GM18499 (cell line): ENCODE results near the gene RNF213.
"Not testable (repeated sequence)": the region's sequence is repeated elsewhere in the genome, so short reads cannot be mapped to it uniquely, and the experiment has no call there.

ENCODE experiments used
- ATAC-seq: cut with Tn5 transposase; IDR thresholded peaks from one replicate; pipeline ENCODE4 v1.9.1; 2021; ENCODE audit warnings: moderate number of reproducible peaks; ENCODE audit not compliant: insufficient read depth, unreplicated experiment

The RNF213 gene

DNA sequence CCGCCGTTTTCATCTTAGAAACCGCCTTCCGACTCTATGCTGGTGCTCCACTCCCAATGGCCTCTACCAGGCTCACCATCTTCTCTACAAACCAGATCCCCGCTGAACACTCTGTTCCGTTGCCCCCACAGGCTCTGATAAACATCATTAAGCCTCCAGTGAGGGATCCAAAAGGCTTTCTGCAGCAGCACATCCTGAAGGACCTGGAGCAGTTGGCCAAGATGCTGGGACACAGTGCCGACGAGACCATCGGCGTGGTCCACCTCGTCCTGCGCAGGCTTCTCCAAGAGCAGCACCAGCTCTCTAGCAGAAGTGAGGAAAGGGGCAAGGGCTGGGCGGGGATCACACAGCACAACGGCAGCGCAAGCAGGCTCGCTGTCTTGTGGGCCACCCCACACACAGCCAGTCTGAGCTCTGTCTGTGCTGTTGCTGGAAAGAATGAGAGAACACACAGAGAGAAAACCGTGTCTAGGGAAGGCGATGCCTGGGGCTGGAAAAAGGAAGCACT lies 120.8 kb downstream of the RNF213 start:
- no peak for ATAC-seq

GRCh38 chr17:80382446-80382845 lies 121.8 kb downstream of the RNF213 start:
- ATAC-seq: no peak

- no peak for ATAC-seq
Observed at GRCh38 chr17:80382956-80383355, 122.3 kb downstream of the RNF213 start.

GRCh38 chr17:80384078-80384960 lies 123.7 kb downstream of the RNF213 start:
- no peak for ATAC-seq

DNA sequence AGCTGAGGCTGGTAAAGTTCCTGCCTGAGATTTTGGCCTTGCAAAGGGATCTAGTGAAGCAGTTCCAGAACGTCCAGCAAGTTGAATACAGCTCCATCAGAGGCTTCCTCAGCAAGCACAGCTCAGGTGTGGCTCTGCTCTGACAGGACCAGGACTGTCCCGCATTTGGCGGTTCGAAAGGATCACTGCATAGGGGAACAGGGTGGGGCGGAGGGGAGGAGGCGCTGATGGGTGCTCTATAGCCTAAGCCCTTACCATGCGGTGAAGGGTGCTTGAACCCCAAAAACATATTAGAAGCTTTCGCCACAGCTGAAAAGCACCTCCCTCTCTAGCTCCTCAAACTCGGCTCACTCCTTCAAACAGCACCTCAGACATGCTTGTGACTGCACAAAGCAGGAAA lies 124.4 kb downstream of the RNF213 start:
- no peak for ATAC-seq

DNA sequence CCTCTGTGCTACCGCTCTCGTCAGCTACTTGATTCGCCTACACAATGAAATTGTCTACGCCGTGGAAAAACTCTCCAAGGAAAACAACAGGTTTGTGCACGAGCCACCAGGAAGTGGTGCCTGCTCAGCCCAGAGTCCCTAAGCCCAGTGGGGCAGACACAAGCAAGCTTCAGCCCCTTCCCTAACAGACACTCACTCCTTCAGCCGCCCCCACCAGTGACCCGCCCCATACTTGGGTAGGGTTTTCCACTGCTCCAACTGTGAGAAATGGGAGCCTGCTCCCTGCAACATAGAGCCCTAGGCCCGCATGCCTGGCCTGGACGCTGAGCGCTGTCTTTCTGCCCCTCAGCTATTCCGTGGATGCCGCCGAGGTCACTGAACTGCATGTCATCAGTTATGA lies 125.7 kb downstream of the RNF213 start:
- no peak for ATAC-seq

DNA sequence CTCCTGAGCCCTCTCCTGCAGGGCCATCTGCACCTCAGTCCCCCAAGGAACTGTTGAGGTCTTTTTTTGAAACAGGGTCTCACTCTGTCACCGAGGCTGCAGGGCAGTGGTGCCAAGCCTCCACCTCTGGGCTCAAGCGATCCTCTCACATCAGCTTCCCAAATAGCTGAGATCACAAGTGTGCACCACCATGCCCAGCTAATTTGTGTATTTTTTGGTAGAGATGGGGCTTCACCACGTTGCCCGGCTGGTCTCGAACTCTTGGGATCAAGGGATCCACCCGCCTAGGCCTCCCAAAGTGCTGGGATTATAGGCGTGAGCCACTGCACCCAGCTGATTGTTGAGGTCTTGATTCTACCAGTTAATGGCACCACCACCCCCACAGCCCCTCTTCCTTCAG lies 126.4 kb downstream of the RNF213 start:
- no peak for ATAC-seq

- no peak for ATAC-seq
Observed at GRCh38 chr17:80388175-80388574, 127.5 kb downstream of the RNF213 start.

DNA sequence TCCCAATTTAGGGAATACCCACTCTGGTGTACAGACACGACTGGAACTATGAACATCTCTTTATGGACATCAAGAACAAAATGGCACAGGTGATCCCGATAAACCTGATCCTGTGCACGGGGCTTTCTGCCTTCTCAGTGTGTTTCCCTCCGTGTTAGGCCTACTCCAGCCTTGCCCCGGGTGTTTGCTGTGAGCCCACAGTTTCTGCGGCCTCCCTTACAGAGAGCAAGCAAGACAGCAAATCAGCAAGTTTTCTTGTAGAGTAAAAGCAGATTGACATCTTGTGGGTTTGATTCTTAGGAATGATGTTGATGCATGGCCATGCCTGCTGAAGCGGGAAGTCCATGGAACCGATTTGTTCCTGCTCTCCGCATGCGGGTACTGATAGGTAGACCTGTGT lies 127.9 kb downstream of the RNF213 start:
- no peak for ATAC-seq

DNA sequence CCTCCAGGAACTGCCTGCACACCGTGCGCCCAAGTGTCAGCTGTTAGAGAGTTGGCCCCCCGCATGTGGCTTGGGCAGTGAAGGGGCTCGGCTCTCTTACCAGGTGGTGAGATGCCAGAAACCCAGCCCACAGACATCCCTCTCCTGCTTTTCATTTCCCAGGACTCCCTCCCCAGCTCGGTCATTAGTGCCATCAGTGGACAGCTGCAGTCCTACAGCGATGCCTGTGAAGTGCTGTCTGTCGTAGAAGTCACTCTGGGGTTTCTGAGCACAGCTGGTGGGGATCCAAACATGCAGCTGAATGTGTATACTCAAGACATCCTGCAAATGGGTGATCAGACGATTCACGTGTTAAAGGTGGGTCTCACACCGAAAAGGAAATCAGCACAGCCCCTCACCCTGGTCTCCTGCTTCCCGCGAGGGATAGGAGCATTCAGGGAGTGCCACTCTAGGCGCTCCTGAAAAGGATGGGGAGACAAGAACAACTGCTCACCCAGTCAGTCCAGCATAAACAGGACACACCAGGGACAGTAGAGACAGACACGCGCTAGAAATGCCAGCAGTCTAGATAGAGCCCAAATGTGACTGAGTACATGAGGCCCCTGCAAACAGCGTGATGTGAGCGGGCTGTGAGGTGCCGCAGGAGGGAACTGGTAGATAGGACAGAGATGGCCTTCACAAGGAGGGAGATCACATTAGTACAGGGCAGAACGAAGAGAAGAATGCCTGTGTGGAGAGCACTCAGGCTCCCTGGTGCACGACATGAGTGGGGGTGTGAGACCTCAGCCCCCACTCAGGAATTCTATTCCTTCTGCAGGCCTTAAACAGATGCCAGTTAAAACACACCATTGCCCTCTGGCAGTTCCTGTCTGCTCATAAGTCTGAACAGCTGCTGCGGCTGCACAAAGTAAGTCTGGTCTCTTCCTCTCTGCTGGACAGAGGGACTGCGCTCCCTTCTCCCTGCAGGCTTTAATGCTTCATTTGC lies 128.7 kb downstream of the RNF213 start:
- no peak for ATAC-seq

DNA sequence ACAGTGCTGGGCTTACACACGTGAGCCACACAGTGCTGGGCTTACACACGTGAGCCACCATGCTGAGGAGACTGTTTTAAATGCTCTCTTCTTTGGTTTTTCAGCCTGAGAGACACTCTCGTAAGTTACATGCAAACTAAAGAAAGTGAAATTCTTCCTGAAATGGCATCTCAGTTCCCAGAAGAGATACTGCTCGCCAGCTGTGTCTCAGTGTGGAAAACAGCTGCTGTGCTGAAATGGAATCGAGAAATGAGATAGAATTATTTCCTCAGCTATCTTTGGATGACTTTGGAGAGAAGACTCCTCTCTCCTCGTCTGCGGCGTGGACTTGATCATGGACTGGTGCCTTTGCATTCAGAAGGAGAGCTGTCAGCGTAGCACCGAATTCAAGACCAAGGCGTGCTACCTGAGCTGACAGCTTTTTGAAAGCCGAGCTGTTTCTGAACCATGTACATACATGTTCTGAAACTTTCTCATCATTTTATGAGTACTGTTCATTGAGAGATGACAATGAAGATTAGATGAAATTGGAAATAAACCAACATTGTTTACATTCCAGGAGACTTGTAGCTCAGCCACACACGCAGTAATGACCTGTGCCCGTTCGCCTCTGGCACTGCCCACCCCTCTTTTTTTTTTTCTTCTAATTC lies 132.7 kb downstream of the RNF213 start:
- no peak for ATAC-seq

GRCh38 chr17:80393961-80394360 lies 133.3 kb downstream of the RNF213 start:
- ATAC-seq: no peak

DNA sequence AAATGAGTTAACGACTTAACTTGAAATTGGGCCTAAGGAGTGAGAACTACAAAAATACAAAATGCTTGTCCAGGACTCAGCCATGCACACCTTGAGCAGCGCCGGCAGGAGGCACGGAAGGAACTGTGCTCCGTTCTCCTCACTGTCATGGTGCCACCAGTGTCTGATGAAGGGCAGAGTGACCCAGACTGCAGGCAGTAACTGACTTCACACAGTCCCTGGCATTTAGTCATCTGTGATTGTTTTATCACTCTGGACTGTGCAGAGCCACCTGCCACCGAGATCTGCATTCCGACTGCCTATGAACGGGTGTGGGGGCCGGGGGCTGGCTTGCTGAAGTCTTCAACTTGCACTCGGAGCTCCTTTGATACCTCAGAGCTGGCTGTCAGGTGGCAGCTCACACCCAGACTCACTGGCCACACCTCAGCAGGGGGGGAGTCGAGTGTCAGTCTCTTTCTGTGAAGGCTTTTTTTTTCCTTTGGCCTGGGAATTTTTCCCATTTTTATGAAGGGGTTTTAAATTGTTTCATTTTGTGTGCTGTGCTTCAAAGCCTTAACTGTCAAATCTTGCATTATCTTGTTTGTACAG lies 134.1 kb downstream of the RNF213 start:
- ATAC-seq: no peak

GRCh38 chr17:80395402-80396151 lies 134.9 kb downstream of the RNF213 start:
- ATAC-seq: no peak

DNA sequence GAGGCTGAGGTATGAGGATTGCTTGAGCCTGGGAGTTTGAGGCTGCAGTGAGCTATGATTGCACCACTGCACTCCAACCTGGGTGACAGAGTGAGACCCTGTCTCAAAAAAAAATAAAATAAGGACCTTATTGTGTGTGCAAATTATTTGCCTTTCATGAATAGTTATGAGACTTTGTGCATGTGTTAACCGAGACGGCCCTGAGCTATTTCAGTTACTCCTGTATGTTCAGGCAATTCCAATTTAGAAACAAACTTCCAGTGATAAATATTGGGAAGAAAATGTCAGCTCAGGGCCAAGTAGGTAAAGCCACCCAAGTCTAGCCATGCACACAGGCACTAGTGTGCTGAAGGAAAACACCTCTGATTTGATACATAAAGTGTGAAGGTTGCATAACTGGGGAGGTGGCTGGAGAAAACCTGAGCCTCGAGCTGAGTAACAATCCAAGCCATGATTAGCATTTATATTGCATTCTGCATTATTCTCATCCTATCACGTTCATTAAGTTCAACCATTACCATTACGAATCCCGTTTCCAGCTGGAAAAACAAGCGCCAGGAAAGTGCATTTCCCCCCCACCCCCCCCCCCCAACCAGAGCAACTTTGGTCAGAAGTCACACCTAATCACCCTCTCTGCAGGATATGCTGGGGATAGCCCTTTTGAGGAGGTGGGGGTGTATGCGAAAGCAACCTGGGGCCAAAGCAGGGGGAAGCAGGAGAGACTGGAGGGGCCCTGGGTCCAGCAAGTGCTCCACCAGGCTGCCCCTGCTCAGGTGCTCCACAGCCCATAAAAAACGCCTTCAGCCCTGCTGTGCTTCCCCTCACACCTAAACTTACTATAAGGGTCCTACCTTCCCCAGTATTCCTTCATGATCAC lies 135.7 kb downstream of the RNF213 start:
- no peak for ATAC-seq

DNA sequence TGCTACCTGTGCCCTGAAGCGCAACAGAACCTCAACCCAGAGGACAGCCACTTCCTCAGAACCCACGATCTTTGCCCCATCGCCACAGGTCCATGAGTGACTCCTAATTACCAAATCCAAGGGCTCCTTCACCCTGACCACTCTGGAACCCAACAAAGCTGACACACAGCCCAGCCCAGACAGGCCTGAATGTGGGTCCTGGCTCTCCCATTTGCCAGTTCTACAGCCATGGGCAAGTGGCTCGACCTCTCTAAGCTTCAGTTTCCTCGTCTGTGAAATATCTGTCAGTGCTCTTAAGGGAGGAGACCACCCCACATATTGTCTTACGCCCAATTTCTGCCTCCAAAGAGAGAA lies 136.4 kb downstream of the RNF213 start:
- no peak for ATAC-seq

DNA sequence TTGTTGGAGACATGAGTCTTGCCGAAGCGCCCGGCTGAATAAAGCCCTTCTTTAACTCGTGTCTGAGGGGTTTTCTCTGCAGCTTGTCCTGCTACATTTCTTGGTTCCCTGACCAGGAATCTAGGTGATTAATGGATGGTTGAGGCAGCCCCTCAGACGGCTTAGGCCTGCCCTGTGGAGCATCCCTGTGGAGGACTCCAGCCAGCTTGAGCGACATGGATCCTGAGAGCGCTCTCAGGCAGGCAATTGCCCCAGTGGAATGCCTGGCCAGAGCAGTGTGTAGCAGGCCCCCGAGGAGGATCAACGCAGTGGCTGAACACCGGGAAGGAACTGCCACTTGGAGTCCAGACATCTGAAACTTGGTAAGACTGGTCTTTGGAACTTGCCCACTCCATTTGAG lies 137.0 kb downstream of the RNF213 start:
- ATAC-seq: no peak

DNA sequence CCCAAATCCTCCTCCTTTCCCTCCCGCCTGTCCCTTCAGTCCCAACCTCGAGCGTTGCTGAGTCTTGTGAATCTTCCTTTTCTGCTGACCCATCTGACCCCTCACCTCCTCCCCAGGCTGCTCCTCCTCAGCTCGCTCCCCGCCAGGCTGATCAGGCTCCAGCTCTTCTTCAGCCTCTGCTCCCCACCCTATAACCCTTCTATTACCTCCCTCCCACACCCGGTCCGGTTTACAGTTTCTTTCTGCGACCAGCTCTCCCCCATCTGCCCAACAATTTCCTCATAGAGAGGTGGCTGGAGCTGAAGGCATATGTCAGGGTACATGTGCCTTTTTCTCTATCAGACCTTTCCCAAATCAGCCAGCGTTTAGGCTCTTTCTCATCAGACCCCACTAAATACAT lies 140.4 kb downstream of the RNF213 start:
- ATAC-seq: not testable (repeated sequence)

DNA sequence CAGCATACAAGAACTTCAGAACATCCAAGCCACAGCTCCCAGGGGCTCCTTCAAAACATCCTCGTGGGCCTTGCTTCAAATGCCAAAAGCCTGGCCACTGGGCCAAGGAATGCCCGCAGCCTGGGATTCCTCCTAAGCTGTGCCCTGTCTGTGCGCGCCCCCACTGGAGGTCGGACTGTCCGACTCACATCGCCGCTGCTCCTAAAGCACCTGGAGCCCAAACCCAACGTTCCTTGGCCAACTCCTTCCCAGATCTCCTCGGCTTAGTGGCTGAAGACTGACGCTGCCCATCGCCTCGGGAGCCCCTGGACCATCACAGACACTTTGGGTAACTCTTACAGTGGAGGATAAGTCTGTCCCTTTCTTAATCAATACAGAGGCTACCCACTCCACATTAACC lies 141.4 kb downstream of the RNF213 start:
- ATAC-seq: not testable (repeated sequence)
